ENCODE results near the gene ULK1. TPM values are rescaled to one million over a fixed set of nuclear protein-coding genes. Genes with fewer than 3 reads are reported as not detected.

The ULK1 gene
- total and polyA plus RNA-seq, 2 donors (not counting 1 experiment from before 2014, with no cell fraction given): 3.3 to 14.9 TPM

- Histone ChIP-seq H3K9me3 (ENCODE audit: control insufficient read depth, insufficient read depth, low read depth, low read length) (no peaks in the 10 kb centered on the region), H3K36me3 (ENCODE audit: control insufficient read depth, insufficient read depth, low read length) (no peaks in the 10 kb centered on the region), H2AFZ (ENCODE audit: low read length) (no peak overlapping the region), H4K20me1 (ENCODE audit: control insufficient read depth, extremely low read depth, insufficient read depth, low read length) (no peaks in the 10 kb centered on the region), H3K9ac (ENCODE audit: insufficient read depth, low read length) (no peak overlapping the region), H3K4me1 (ENCODE audit: control insufficient read depth, extremely low read depth, insufficient read depth, low read length) (peaks cover 7% of the 10 kb centered on the region), H3K79me2 (ENCODE audit: control insufficient read depth, insufficient read depth, low read length) (peaks cover 4% of the 10 kb centered on the region), H3K27ac (ENCODE audit: insufficient read depth, low read length) (no peak overlapping the region), H3K4me2 (ENCODE audit: extremely low read depth, insufficient read depth, low read length) (no peak overlapping the region), H3K4me3 (replicated peaks in 1 of 4; ENCODE audit: control extremely low read depth in 1 of 4, insufficient read depth in 1 of 4, low read depth in 3 of 4, low read length in 4 of 4) (no peak overlapping the region), H3K27me3 (ENCODE audit: control insufficient read depth, insufficient read depth, low read length) (no peaks in the 10 kb centered on the region)
- DNase-seq (ENCODE audit: low read depth in 2 of 2): no peak
- TF ChIP-seq CTCF (conservative IDR thresholded peaks at IDR 0.05 in 1 of 2, IDR thresholded peaks at IDR 0.05 in 1 of 2; ENCODE audit: low read depth in 1 of 2, low read length in 2 of 2): no peak
- TF ChIP-seq EZH2 (IDR thresholded peaks at IDR 0.05; ENCODE audit: low read length, missing control alignments): no peak
Observed at GRCh38 chr12:131897875-131898274, 3.5 kb downstream of the ULK1 start.

GRCh38 chr12:131900397-131900796 lies 6.0 kb downstream of the ULK1 start:
- peaks cover 2% of the 10 kb centered on the region for H3K79me2 ChIP-seq (ENCODE audit: control insufficient read depth, insufficient read depth, low read length)
- H2AFZ ChIP-seq (ENCODE audit: low read length): no peak overlapping the region
- no peaks in the 10 kb centered on the region for H3K27me3 ChIP-seq (ENCODE audit: control insufficient read depth, insufficient read depth, low read length)
- no peak overlapping the region for H3K27ac ChIP-seq (ENCODE audit: insufficient read depth, low read length)
- peaks cover 5% of the 10 kb centered on the region for H3K4me1 ChIP-seq (ENCODE audit: control insufficient read depth, extremely low read depth, insufficient read depth, low read length)
- no peaks in the 10 kb centered on the region for H3K9me3 ChIP-seq (ENCODE audit: control insufficient read depth, insufficient read depth, low read depth, low read length)
- no peak for DNase-seq (ENCODE audit: low read depth in 2 of 2)
- no peak overlapping the region for H3K4me3 ChIP-seq (replicated peaks in 1 of 4; ENCODE audit: control extremely low read depth in 1 of 4, insufficient read depth in 1 of 4, low read depth in 3 of 4, low read length in 4 of 4)
- no peaks in the 10 kb centered on the region for H4K20me1 ChIP-seq (ENCODE audit: control insufficient read depth, extremely low read depth, insufficient read depth, low read length)
- H3K36me3 ChIP-seq (ENCODE audit: control insufficient read depth, insufficient read depth, low read length): no peaks in the 10 kb centered on the region
- no peak for TF ChIP-seq CTCF (conservative IDR thresholded peaks at IDR 0.05 in 1 of 2, IDR thresholded peaks at IDR 0.05 in 1 of 2; ENCODE audit: low read depth in 1 of 2, low read length in 2 of 2)
- TF ChIP-seq EZH2 (IDR thresholded peaks at IDR 0.05; ENCODE audit: low read length, missing control alignments): no peak
- H3K4me2 ChIP-seq (ENCODE audit: extremely low read depth, insufficient read depth, low read length): no peak overlapping the region
- H3K9ac ChIP-seq (ENCODE audit: insufficient read depth, low read length): no peak overlapping the region

GRCh38 chr12:131901431-131902331 lies 7.3 kb downstream of the ULK1 start:
- H3K9ac ChIP-seq (ENCODE audit: insufficient read depth, low read length): no peak overlapping the region
- no peak for TF ChIP-seq EZH2 (IDR thresholded peaks at IDR 0.05; ENCODE audit: low read length, missing control alignments)
- TF ChIP-seq CTCF (conservative IDR thresholded peaks at IDR 0.05 in 1 of 2, IDR thresholded peaks at IDR 0.05 in 1 of 2; ENCODE audit: low read depth in 1 of 2, low read length in 2 of 2): no peak
- no peak for DNase-seq (ENCODE audit: low read depth in 2 of 2)
- H2AFZ ChIP-seq (ENCODE audit: low read length): no peak overlapping the region
- no peaks in the 10 kb centered on the region for H3K27me3 ChIP-seq (ENCODE audit: control insufficient read depth, insufficient read depth, low read length)
- H4K20me1 ChIP-seq (ENCODE audit: control insufficient read depth, extremely low read depth, insufficient read depth, low read length): no peaks in the 10 kb centered on the region
- no peaks in the 10 kb centered on the region for H3K36me3 ChIP-seq (ENCODE audit: control insufficient read depth, insufficient read depth, low read length)
- H3K4me1 ChIP-seq (ENCODE audit: control insufficient read depth, extremely low read depth, insufficient read depth, low read length): no peaks in the 10 kb centered on the region
- no peak overlapping the region for H3K27ac ChIP-seq (ENCODE audit: insufficient read depth, low read length)
- no peaks in the 10 kb centered on the region for H3K9me3 ChIP-seq (ENCODE audit: control insufficient read depth, insufficient read depth, low read depth, low read length)
- H3K79me2 ChIP-seq (ENCODE audit: control insufficient read depth, insufficient read depth, low read length): no peaks in the 10 kb centered on the region
- no peak overlapping the region for H3K4me3 ChIP-seq (replicated peaks in 1 of 4; ENCODE audit: control extremely low read depth in 1 of 4, insufficient read depth in 1 of 4, low read depth in 3 of 4, low read length in 4 of 4)
- H3K4me2 ChIP-seq (ENCODE audit: extremely low read depth, insufficient read depth, low read length): no peak overlapping the region
